Mesenteric fat pad (tissue), 1 donor: ENCODE results near the gene ROR2. TPM values are rescaled to one million over a fixed set of nuclear protein-coding genes. Genes with fewer than 3 reads are reported as not detected.

Experiments used
- DNase-seq: peaks from one replicate; pipeline ENCODE4 v3.0.0-alpha.2; 2020; ENCODE audit warnings: low spot score
- total RNA-seq: library from RNA; stranded (reverse); fragmentation: NEBNext Ultra II Directional; extraction: Animal tissue kit (Norgen Biotek cat#: 25700); gene quantifications from one replicate; pipeline ENCODE4 v1.2.1, GENCODE V29; 2021
- donor health status: DM: yes; HTN: yes; CAD: no.

ROR2 gene
- total RNA-seq, 1 donor from 2014 or later = 9.5 TPM

- DNase-seq = peak; percentile 89
Measured at GRCh38 chr9:91843623-91844148, 106.3 kb downstream of the ROR2 start.

- peak; percentile 64 for DNase-seq
Measured at GRCh38 chr9:91843093-91843492, 106.9 kb downstream of the ROR2 start.

GRCh38 chr9:91842358-91843049, 107.5 kb downstream of the ROR2 start:
- peak; percentile 64 for DNase-seq

- peak; percentile 43 for DNase-seq
Measured at GRCh38 chr9:91841591-91841990, 108.4 kb downstream of the ROR2 start.

GRCh38 chr9:91840882-91841281, 109.1 kb downstream of the ROR2 start:
- peak; percentile 43 for DNase-seq

GRCh38 chr9:91840469-91840868, 109.6 kb downstream of the ROR2 start:
- DNase-seq = peak; percentile 60

GRCh38 chr9:91839926-91840465, 110.0 kb downstream of the ROR2 start:
- peak; percentile 51 for DNase-seq

GRCh38 chr9:91837981-91838731, 111.9 kb downstream of the ROR2 start:
- DNase-seq = peak; percentile 74

GRCh38 chr9:91836515-91836914, 113.5 kb downstream of the ROR2 start:
- DNase-seq = peak; percentile 57

GRCh38 chr9:91835632-91836031, 114.4 kb downstream of the ROR2 start:
- DNase-seq = peak; percentile 49

GRCh38 chr9:91835216-91835615, 114.8 kb downstream of the ROR2 start:
- no peak for DNase-seq

GRCh38 chr9:91834740-91835139, 115.3 kb downstream of the ROR2 start:
- DNase-seq = peak; percentile 55

GRCh38 chr9:91833878-91834255, 116.2 kb downstream of the ROR2 start:
- peak; percentile 57 for DNase-seq

GRCh38 chr9:91833096-91833877, 116.7 kb downstream of the ROR2 start:
- DNase-seq = peak; percentile 84

- peak; percentile 39 for DNase-seq
Measured at GRCh38 chr9:91832322-91832721, 117.7 kb downstream of the ROR2 start.

GRCh38 chr9:91825866-91826265, 124.2 kb downstream of the ROR2 start:
- no peak for DNase-seq

GRCh38 chr9:91825422-91825821, 124.6 kb downstream of the ROR2 start:
- DNase-seq = no peak

GRCh38 chr9:91824601-91825305, 125.3 kb downstream of the ROR2 start:
- no peak for DNase-seq

GRCh38 chr9:91824151-91824550, 125.9 kb downstream of the ROR2 start:
- DNase-seq = no peak

- no peak for DNase-seq
Measured at GRCh38 chr9:91820949-91821880, 128.8 kb downstream of the ROR2 start.
